Spleen (tissue), 7 donors: ENCODE data around the gene TEX44.

ENCODE experiments used
- CTCF ChIP-seq, 11 experiments: fragments of 200-600 bp in 7 of 11; fragments of 450-650 bp in 4 of 11; sonication (generic) in 4 of 11; IDR thresholded peaks in 8 of 11; conservative IDR thresholded peaks in 3 of 11; 1 replicate in 7 of 11; 2 replicates in 4 of 11; pipeline versions ENCODE4 v1.4.0 to v1.8.0; 2016 to 2021; ENCODE audit warnings: antibody characterized with exemption in 11 of 11, inconsistent platforms in 4 of 11, mild to moderate bottlenecking in 1 of 11
- POLR2A ChIP-seq, 3 donors: fragments of 450-650 bp; IDR thresholded peaks; one replicate each; pipeline ENCODE4 v1.5.1; 2017; ENCODE audit warnings: antibody characterized with exemption in 3 of 3, mild to moderate bottlenecking in 1 of 3
- donor health status: DM: no; HTN: no; CAD: no; lungs with moderate emphysema.
- donor health status: DM: no; HTN: no; CAD: no.
- donor health status: DM: no; HTN: no; CAD: no.

DNA sequence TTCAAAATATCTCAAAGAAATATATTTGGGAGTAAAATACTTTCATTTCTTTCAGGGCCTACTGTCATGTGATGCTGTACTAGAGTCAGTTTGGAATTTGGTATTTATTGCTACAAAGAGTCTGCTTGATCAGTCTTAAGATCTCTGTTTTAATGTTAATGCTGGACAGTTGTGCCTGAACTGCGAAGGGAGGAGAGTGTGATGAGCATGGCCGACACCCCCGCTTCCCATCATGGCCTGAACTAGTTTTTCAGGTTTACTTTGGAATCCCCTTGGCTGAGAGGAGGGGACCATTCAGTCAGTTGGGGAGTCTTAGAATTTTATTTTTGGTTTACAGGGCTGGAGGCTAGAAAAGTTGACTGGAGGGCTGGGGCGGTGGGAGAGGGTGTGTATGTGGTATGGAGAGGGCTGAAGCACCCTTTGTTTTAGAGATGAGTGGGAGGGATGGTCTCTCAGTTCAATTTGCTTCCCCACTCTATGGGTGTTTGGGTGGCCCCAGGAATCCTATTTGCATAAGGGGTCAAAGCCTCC lies 20.9 kb upstream of the TEX44 start:
- TF ChIP-seq POLR2A (IDR thresholded peaks at IDR 0.05), result no peak
- no peak for TF ChIP-seq CTCF (IDR thresholded peaks at IDR 0.05 in 8 of 11, conservative IDR thresholded peaks at IDR 0.05 in 3 of 11)
